ENCODE data around the gene C19orf44. TPM values are rescaled to one million over a fixed set of nuclear protein-coding genes. Genes with fewer than 3 reads are reported as not detected.

Gene C19orf44
- total RNA-seq, 1 experiment from 2014 or later, result 2.5 TPM

DNA sequence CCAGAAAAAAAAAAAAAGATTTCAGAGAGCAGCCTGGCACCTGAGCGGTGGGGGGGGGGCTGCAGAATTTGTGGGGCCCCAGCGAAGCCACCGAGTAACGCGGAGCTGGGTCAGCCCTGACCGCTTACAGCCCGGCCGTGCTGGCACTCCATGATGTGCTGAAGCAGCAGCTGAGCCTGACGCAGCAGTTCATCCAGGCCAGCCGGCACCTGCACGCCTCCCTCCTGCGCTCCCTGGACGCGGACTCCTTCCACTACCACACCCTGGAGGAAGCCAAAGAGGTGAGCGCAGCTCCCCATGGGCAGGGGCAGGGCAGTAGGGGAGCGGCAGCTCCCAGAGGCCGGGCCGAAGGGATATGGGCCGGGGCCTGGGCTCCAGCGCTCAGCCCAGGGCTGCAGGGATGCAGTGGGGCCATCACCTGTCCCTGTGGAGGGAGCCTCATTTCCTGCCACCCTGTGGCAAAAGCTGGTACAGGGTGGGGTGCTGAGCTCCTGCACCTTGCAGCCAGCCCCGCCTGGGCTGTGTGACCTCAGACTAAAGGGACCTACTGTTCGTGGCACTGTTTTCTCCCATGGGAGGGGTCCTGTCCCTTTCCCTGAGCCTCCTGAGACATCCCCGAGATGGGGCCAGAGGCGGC is 18.3 kb downstream of the C19orf44 start:
- ATAC-seq (peak; percentile 54), DNase-seq (no peak)
- Histone ChIP-seq H3K9me3 (ENCODE audit: low read length) (no peaks in the 10 kb centered on the region), H3K79me2 (ENCODE audit: low read length) (no peaks in the 10 kb centered on the region), H3K9me2 (replicated peaks; ENCODE audit: low read length) (no peaks in the 10 kb centered on the region), H3K36me3 (ENCODE audit: low read depth, low read length) (peaks cover 20% of the 10 kb centered on the region), H3K4me2 (ENCODE audit: low read length) (no peak overlapping the region), H3K27me3 (ENCODE audit: low read length) (no peaks in the 10 kb centered on the region), H3K4me3 (ENCODE audit: low read length) (no peak overlapping the region), H3K27ac (ENCODE audit: low read length) (no peak overlapping the region), H3K4me1 (ENCODE audit: insufficient read depth, low read length) (no peaks in the 10 kb centered on the region), H3K9ac (ENCODE audit: low read length) (no peak overlapping the region), H2AFZ (ENCODE audit: low read length) (no peak overlapping the region), H4K20me1 (ENCODE audit: low read length) (peaks cover 8% of the 10 kb centered on the region; the same call in 1 of the 2 replicates), H3F3A (ENCODE audit: low read length, unreplicated experiment) (peaks cover 4% of the 10 kb centered on the region)
- intact Hi-C loops (cut with micrococcal nuclease), result no loop called here
- no peak for TF ChIP-seq EZH2 (IDR thresholded peaks at IDR 0.05; ENCODE audit: low read length, unreplicated experiment)
- no peak for TF ChIP-seq EZH2phosphoT487 (IDR thresholded peaks at IDR 0.05; ENCODE audit: borderline replicate concordance, low read length)
- TF ChIP-seq, protein P1, sequence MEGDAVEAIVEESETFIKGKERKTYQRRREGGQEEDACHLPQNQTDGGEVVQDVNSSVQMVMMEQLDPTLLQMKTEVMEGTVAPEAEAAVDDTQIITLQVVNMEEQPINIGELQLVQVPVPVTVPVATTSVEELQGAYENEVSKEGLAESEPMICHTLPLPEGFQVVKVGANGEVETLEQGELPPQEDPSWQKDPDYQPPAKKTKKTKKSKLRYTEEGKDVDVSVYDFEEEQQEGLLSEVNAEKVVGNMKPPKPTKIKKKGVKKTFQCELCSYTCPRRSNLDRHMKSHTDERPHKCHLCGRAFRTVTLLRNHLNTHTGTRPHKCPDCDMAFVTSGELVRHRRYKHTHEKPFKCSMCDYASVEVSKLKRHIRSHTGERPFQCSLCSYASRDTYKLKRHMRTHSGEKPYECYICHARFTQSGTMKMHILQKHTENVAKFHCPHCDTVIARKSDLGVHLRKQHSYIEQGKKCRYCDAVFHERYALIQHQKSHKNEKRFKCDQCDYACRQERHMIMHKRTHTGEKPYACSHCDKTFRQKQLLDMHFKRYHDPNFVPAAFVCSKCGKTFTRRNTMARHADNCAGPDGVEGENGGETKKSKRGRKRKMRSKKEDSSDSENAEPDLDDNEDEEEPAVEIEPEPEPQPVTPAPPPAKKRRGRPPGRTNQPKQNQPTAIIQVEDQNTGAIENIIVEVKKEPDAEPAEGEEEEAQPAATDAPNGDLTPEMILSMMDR (conservative IDR thresholded peaks at IDR 0.05; ENCODE audit: low read depth, low read length), result peak; percentile 26
- ChIA-PET POLR2A (ENCODE audit: unreplicated experiment) (no interaction called here), CTCF (interaction anchor here (0.6 kb wide), 1 partner anchor 98 kb away, joined by 3 read pairs; no protein-coding TSS in a partner anchor)
- no TSS peak for BruUV-seq (replicated peaks)

DNA sequence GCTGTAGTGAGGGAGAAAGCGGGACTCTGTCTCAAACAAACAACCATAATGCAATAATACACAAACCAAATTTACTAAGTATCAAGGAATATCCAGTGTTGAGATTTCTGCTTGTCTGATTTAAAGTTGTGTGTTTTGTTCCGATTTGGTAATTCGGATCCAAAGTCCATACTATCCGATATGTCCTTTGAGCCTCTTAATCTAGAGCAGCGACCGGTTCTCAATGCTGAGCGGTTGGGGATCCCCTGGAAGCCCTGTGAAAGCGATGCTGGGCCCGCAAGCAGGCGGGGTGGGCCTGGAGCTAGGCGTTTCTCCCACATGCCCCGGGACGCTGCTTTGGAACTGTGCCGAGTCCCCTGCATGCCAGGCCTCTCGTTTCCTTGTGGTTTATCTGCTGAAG is 20.2 kb downstream of the C19orf44 start:
- no TSS peak for BruUV-seq (replicated peaks)
- no peaks in the 10 kb centered on the region for H3K79me2 ChIP-seq (ENCODE audit: low read length)
- no peaks in the 10 kb centered on the region for H3K27me3 ChIP-seq (ENCODE audit: low read length)
- H3K9me3 ChIP-seq (ENCODE audit: low read length), result no peaks in the 10 kb centered on the region
- peaks cover 4% of the 10 kb centered on the region for H3F3A ChIP-seq (ENCODE audit: low read length, unreplicated experiment)
- ChIA-PET POLR2A (ENCODE audit: unreplicated experiment) (no interaction called here), CTCF (no interaction called here)
- no peak overlapping the region for H2AFZ ChIP-seq (ENCODE audit: low read length)
- no peaks in the 10 kb centered on the region for H3K4me1 ChIP-seq (ENCODE audit: insufficient read depth, low read length)
- H3K4me3 ChIP-seq (ENCODE audit: low read length), result no peak overlapping the region
- DNase-seq, result no peak
- peaks cover 36% of the 10 kb centered on the region for H3K36me3 ChIP-seq (ENCODE audit: low read depth, low read length)
- no peak overlapping the region for H3K9ac ChIP-seq (ENCODE audit: low read length)
- no peak for ATAC-seq
- H3K27ac ChIP-seq (ENCODE audit: low read length), result no peak overlapping the region
- H3K4me2 ChIP-seq (ENCODE audit: low read length), result no peak overlapping the region
- no peak for TF ChIP-seq EZH2 (IDR thresholded peaks at IDR 0.05; ENCODE audit: low read length, unreplicated experiment)
- no peak for TF ChIP-seq EZH2phosphoT487 (IDR thresholded peaks at IDR 0.05; ENCODE audit: borderline replicate concordance, low read length)
- TF ChIP-seq, protein P1 (conservative IDR thresholded peaks at IDR 0.05; ENCODE audit: low read depth, low read length), result no peak
- no peaks in the 10 kb centered on the region for H3K9me2 ChIP-seq (replicated peaks; ENCODE audit: low read length)
- peaks cover 8% of the 10 kb centered on the region; the same call in 1 of the 2 replicates for H4K20me1 ChIP-seq (ENCODE audit: low read length)
- intact Hi-C loops (cut with micrococcal nuclease), result no loop called here

DNA sequence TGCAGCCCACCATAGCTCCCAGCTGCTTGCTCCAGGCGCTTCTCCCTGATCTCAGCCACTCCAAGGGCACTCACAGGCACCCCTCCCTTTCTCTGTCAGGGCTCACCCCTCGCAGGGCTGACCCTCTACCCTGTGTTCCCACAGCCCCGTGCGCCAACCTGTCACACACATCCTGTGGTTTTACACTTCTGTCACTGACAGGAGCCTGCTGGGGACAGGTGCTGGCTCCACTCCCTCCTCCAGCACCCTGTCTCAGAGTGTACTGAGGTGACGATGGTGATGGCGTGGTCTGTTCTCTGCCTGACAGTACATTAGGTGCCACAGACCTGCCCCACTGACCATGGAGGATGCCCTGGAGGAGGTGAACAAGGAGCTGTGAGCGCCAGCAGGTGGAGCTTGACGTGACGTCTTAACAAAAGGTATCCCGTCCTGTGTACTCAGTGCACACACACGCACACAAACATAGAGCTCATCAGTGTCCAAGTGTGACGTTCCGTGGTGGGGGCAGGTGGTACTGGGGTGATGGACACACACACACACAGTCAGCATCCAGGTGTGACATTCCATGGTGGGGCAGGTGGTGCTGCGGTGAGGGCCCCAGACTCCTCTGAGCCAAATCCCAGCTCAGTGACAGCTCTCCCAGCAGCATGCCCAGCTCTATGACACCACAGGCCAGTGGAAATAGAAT is 20.9 kb downstream of the C19orf44 start:
- ChIA-PET CTCF (no interaction called here), POLR2A (ENCODE audit: unreplicated experiment) (no interaction called here)
- BruUV-seq (replicated peaks), result no TSS peak

More for the DNA sequence above, 20.9 kb downstream of the C19orf44 start:
- no peak overlapping the region for H3K4me2 ChIP-seq (ENCODE audit: low read length)
- no peak overlapping the region for H3K4me3 ChIP-seq (ENCODE audit: low read length)
- H3K27ac ChIP-seq (ENCODE audit: low read length), result no peak overlapping the region
- H3K27me3 ChIP-seq (ENCODE audit: low read length), result no peaks in the 10 kb centered on the region
- H3K36me3 ChIP-seq (ENCODE audit: low read depth, low read length), result peaks cover 39% of the 10 kb centered on the region
- no peaks in the 10 kb centered on the region for H3K9me3 ChIP-seq (ENCODE audit: low read length)
- H2AFZ ChIP-seq (ENCODE audit: low read length), result no peak overlapping the region
- H4K20me1 ChIP-seq (ENCODE audit: low read length), result peaks cover 8% of the 10 kb centered on the region; the same call in 1 of the 2 replicates
- intact Hi-C loops (cut with micrococcal nuclease), result no loop called here
- H3K9me2 ChIP-seq (replicated peaks; ENCODE audit: low read length), result no peaks in the 10 kb centered on the region
- H3K9ac ChIP-seq (ENCODE audit: low read length), result no peak overlapping the region
- ATAC-seq, result peak; percentile 23
- H3F3A ChIP-seq (ENCODE audit: low read length, unreplicated experiment), result peaks cover 4% of the 10 kb centered on the region
- TF ChIP-seq, protein P1 (conservative IDR thresholded peaks at IDR 0.05; ENCODE audit: low read depth, low read length), result no peak
- TF ChIP-seq EZH2phosphoT487 (IDR thresholded peaks at IDR 0.05; ENCODE audit: borderline replicate concordance, low read length) (no peak), EZH2 (IDR thresholded peaks at IDR 0.05; ENCODE audit: low read length, unreplicated experiment) (no peak)
- H3K4me1 ChIP-seq (ENCODE audit: insufficient read depth, low read length), result no peaks in the 10 kb centered on the region
- no peaks in the 10 kb centered on the region for H3K79me2 ChIP-seq (ENCODE audit: low read length)
- no peak for DNase-seq

All from PC-3 (cell line).